ENCODE measurements around the gene SAP25.

The SAP25 gene

DNA sequence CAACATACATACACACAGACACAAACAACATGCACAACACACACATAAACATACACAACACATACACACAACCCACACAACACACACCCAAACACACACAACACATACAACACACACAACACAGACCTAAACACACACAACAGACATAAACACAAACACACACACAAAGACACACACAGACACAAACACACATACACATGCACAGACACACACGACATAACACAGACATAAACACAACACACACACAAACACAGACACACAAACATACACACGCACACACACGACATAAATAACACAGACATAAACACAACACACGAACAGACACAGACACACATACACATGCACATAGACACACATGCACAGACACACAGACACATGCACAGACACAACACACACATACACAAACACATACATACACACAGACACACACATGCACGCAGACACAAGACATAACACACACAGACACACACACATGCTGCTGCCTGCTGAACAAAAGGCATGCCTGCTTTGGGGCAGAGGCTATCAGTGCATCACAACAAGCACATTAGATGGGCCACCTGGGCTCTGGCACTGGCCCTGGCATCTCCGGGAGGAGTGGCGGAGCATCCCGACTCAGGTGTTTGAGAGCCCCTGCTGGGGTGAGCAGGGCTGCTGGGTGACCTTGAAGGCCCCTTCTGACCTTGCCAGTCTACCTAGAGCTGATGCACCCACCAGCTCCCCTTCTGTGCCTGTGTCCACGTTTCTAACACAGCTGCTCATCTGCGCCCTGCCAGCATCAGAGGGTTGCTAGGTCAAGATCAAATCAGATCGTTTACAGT is 7.0 kb upstream of the SAP25 start:
- TF ChIP-seq, protein P1, sequence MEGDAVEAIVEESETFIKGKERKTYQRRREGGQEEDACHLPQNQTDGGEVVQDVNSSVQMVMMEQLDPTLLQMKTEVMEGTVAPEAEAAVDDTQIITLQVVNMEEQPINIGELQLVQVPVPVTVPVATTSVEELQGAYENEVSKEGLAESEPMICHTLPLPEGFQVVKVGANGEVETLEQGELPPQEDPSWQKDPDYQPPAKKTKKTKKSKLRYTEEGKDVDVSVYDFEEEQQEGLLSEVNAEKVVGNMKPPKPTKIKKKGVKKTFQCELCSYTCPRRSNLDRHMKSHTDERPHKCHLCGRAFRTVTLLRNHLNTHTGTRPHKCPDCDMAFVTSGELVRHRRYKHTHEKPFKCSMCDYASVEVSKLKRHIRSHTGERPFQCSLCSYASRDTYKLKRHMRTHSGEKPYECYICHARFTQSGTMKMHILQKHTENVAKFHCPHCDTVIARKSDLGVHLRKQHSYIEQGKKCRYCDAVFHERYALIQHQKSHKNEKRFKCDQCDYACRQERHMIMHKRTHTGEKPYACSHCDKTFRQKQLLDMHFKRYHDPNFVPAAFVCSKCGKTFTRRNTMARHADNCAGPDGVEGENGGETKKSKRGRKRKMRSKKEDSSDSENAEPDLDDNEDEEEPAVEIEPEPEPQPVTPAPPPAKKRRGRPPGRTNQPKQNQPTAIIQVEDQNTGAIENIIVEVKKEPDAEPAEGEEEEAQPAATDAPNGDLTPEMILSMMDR (IDR thresholded peaks at IDR 0.05; ENCODE audit: low read depth, low read length, missing control alignments), result no peak
- DNase-seq (ENCODE audit: low read depth), result no peak
- no peak overlapping the region for H3K4me3 ChIP-seq (ENCODE audit: low read depth, low read length)

DNA sequence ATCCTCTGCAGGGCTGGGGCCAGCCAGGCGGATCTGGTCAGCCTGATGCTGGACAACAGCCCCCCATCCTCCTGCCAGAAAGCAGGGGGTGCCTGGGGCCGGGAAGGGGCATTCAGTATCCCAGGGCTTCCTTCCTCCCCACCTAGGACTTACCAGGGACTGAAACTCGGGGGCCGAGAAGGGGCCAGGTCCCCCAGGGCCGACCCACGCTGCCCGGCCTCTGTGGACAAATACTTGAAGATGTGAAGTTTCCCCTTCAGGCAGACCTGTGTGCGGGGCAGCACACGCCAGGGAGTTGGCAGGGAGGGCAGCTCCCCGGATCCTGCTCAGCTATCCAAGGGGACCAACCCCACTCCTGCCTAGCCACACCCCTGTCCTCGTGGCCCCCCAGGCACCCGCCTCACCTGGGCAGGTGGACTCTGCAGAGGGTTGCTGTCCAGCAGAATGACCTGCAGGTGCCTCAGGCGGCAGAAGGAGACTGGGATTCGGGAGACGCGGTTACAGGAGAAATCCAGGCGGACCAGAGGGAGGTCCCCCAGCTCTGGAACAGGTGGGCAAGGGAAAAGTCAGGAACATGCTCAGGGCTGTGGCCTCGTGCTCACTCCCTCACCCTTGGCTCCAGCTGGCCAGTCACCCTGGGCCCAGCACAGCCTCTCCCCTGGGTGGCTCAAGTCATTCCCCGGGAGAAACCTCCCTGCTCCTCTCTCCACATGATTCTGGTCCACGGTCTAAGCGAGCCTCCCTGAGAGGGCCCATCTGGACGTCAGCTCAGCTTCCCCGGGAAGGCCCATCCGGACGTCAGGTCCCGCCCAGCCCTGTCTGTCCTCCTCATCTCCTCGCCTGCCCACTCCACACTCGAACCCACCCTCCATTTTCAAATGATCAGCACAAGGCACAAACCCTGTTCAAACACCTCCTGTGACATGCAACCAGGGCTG is 4.8 kb upstream of the SAP25 start:
- TF ChIP-seq, protein P1 (IDR thresholded peaks at IDR 0.05; ENCODE audit: low read depth, low read length, missing control alignments), result no peak
- no peak for DNase-seq (ENCODE audit: low read depth)
- H3K4me3 ChIP-seq (ENCODE audit: low read depth, low read length), result no peak overlapping the region

DNA sequence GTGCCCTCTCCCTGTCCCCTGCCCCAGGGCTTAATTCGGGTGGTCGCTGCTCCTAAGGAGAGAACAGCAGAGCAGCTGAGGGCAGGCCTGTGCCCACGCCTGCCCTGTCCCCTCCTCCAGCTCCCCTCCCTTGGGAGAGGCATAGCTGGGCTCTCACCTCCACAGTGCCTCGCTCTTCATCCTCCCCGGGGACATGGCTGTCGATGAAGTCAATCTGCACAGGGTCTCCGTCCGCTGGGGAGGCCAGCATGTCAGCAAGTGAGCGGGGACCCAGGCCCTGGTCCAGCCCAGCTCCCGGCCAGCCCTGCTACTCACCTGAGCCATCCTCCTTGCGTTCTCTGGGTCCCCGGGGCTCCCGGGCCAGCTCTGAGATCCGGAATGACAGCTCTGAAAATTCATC is 3.8 kb upstream of the SAP25 start:
- DNase-seq (ENCODE audit: low read depth), result no peak
- no peak overlapping the region for H3K4me3 ChIP-seq (ENCODE audit: low read depth, low read length)
- TF ChIP-seq, protein P1 (IDR thresholded peaks at IDR 0.05; ENCODE audit: low read depth, low read length, missing control alignments), result no peak

DNA sequence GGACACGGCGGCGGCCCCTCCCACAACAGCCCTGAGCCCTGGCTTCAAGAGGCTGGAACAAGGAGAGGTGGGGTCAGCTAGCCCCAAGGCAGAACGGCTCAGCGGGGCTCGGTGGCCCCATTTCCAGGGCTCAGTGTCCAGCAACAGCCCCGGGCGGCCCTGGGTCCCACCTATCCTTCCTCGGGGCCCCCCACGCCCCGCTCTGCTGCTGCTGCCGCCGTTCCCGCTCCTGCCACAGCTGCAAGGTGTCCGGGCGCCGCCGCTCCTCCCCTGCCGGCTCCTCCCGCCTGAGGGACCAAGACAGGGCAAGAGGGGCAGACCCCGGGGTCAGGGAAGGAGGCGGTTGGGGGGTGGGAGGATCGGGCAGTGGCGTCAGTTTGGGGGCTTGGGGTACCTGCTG is 3.4 kb upstream of the SAP25 start:
- no peak overlapping the region for H3K4me3 ChIP-seq (ENCODE audit: low read depth, low read length)
- no peak for DNase-seq (ENCODE audit: low read depth)
- TF ChIP-seq, protein P1 (IDR thresholded peaks at IDR 0.05; ENCODE audit: low read depth, low read length, missing control alignments), result no peak

DNA sequence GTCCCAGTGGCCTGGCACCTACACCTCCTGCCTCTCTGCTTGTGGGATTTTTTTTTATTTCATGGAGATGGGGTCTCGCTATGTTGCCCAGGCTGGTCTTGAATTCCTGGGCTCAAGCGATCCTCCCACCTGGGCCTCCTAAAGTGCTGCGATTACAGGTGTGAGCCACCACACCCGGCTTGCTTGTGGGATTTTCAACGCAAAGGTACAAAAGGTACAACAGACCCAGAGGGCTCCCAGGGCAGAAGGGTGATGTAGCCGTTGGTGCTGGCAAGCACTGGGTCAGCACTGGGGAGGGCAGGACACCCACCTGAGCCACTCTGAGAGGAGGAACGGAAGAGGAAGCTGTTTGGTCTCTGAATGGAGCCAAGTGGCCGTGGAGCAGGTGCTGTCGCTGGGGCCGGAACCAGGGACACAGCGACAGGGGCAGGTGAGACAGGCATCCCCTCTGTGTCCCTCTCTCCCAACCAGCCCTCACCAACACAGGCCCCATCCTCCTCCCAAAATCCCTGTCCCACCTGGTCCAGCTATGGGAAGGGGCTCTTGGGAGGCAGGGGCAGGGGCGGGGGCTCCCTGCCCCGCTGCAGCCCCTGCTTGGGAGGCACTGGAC is 2.8 kb upstream of the SAP25 start:
- H3K4me3 ChIP-seq (ENCODE audit: low read depth, low read length), result no peak overlapping the region
- no peak for DNase-seq (ENCODE audit: low read depth)
- TF ChIP-seq, protein P1 (IDR thresholded peaks at IDR 0.05; ENCODE audit: low read depth, low read length, missing control alignments), result no peak

DNA sequence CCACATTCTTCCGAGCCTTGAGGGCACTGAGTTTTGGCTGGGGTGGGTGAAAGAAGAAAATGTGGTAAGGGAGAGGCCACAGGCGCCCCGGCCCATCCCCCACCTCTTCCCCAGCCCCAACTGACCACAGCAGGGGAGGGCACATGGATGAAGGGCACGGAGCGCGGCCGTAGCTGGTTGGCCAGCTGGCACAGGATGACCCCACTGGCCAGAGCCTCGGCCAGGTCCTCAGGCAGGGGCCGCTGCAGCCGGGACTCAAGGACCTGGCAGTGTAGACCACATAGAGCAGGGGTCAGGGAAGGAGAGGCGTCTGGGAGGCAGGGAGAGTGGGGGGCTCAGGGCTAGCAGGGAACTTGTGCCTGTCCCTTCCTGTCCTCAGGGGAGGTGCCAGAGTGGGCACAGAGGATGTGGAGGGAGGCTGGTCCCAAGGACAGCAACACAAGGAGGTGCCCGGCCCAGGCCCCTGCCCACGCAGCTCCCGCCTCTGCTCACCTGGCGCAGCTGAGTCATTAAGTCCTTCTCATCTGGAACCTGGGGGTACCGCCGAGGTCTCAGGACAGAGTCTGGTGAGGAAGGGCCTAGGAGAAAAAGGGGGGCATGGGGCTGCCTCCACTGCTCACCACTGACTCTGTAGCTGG is 2.2 kb upstream of the SAP25 start:
- TF ChIP-seq, protein P1 (IDR thresholded peaks at IDR 0.05; ENCODE audit: low read depth, low read length, missing control alignments), result no peak
- no peak overlapping the region for H3K4me3 ChIP-seq (ENCODE audit: low read depth, low read length)
- no peak for DNase-seq (ENCODE audit: low read depth)

All from GM12864 (cell line).